Upper lobe of right lung (tissue), 1 donor: ENCODE measurements around the gene DDX51. TPM values are rescaled to one million over a fixed set of nuclear protein-coding genes. Genes with fewer than 3 reads are reported as not detected.
A peak's percentile ranks its signal among the peaks of the same experiment; 100 is the strongest.

Source experiments
- ATAC-seq: fragments of 200-7000 bp; cut with Tn5 transposase; one replicate; pipeline ENCODE4 v1.9.1; 2020; ENCODE audit warnings: mild to moderate bottlenecking, moderate library complexity
- DNase-seq: peaks from one replicate; pipeline ENCODE4 v3.0.0-alpha.2; 2020
- H3K27ac ChIP-seq: fragments of 200-600 bp; one replicate; pipeline ENCODE4 v1.8.0; 2022
- H3K27me3 ChIP-seq: fragments of 200-600 bp; one replicate; pipeline ENCODE4 v1.8.0; 2022; ENCODE audit warnings: mild to moderate bottlenecking
- H3K36me3 ChIP-seq: fragments of 200-600 bp; one replicate; pipeline ENCODE4 v1.8.0; 2022
- H3K4me1 ChIP-seq: fragments of 200-600 bp; one replicate; pipeline ENCODE4 v1.8.0; 2022
- H3K4me3 ChIP-seq: fragments of 200-600 bp; one replicate; pipeline ENCODE4 v1.8.0; 2022; ENCODE audit warnings: mild to moderate bottlenecking
- H3K9me3 ChIP-seq: fragments of 200-600 bp; one replicate; pipeline ENCODE4 v1.8.0; 2022
- intact Hi-C: fragments of 100-400 bp; cut with DNase I; formaldehyde crosslinking; loops from one replicate; pipeline ENCODE4 v1.11.0; 2022
- total RNA-seq: library from RNA; stranded (reverse); fragmentation: NEBNext Ultra II Directional; extraction: Animal tissue kit (Norgen Biotek cat#: 25700); gene quantifications from one replicate; pipeline ENCODE4 v1.2.1, GENCODE V29; 2021
- TF ChIP-seq, protein P1 (sequence below): fragments of 200-600 bp; IDR thresholded peaks from one replicate; pipeline ENCODE4 v1.8.0; 2022; ENCODE audit warnings: antibody characterized with exemption
- donor health status: DM: no; HTN: yes; CAD: no; lungs with severe emphysema.

Gene DDX51
- total RNA-seq, 1 donor from 2014 or later, result 16.2 TPM

DNA sequence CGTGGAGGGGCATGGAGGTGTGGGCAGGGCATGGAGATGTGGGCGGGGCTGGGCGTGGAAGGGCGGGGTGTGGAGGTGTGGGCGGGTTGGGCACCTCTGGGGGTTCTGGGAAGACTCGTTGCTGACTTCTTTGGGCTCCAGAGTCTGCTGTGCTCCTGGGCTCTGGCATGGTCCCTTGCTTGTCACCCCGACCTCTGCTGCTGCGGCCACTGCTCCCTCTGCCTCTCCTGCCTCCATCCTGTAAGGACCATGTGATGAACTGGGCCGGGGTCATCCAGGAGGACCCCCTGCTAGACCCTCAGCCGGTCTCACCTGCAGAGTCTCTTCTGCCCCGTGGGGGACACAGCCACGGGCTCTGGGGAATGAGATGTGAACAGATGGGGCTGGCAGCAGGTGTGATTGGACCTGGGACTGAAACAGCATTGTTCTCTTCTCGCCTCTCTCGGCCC, 15.5 kb upstream of the DDX51 start:
- intact Hi-C loops, result no loop called here
- H3K4me1 ChIP-seq, result peaks cover 13% of the 10 kb centered on the region
- no peaks in the 10 kb centered on the region for H3K9me3 ChIP-seq
- no peaks in the 10 kb centered on the region for H3K27me3 ChIP-seq
- no peak overlapping the region for H3K4me3 ChIP-seq
- no peaks in the 10 kb centered on the region for H3K36me3 ChIP-seq
- TF ChIP-seq, protein P1, sequence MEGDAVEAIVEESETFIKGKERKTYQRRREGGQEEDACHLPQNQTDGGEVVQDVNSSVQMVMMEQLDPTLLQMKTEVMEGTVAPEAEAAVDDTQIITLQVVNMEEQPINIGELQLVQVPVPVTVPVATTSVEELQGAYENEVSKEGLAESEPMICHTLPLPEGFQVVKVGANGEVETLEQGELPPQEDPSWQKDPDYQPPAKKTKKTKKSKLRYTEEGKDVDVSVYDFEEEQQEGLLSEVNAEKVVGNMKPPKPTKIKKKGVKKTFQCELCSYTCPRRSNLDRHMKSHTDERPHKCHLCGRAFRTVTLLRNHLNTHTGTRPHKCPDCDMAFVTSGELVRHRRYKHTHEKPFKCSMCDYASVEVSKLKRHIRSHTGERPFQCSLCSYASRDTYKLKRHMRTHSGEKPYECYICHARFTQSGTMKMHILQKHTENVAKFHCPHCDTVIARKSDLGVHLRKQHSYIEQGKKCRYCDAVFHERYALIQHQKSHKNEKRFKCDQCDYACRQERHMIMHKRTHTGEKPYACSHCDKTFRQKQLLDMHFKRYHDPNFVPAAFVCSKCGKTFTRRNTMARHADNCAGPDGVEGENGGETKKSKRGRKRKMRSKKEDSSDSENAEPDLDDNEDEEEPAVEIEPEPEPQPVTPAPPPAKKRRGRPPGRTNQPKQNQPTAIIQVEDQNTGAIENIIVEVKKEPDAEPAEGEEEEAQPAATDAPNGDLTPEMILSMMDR, result no peak
- ATAC-seq (no peak), DNase-seq (peak; percentile 57)
- H3K27ac ChIP-seq, result no peak overlapping the region

DNA sequence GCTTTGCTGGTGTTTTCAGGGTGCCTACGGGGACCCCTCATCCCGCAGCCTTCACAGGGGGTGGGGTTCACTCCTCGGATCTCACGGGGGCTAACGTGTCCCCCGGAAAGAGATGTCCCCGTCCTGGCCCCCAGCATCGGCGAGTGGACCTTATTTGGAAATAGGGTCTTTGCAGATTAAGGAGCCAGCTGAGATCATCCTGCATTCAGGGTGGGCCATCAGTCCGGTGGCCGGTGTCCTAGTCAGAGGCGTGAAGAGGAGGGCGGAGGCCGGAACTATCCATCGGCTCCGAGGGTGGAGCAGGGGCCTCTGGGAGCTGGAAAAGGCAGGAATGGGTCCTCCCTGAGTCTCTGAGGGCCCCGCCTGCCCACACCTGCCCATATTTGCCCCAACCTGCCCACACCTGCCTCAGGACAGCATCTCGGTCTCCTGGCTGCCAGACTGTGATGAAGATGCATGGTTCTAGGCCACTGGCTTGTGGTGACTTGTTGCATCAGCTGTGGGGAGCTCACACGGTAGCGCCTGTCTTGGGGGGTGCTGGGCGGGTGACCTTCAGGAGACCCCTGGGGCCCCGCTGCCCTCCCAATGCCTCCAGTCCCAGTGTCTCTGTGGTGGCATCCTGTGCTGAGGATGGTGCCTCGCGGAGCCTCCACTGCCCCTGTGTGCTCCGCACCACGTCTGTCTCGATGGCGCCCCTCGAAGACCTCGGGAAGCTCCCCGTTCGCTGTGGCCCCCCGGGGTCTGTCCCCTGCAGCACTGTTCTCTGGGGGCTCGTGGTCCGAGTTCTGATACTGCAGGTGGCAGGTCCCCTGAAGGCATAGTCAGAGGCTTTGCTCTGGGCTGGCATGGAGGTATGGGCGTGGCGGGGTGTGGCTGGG, 14.8 kb upstream of the DDX51 start:
- ATAC-seq (no peak), DNase-seq (no peak)
- TF ChIP-seq, protein P1, result no peak
- no peak overlapping the region for H3K4me3 ChIP-seq
- no peaks in the 10 kb centered on the region for H3K9me3 ChIP-seq
- no peak overlapping the region for H3K27ac ChIP-seq
- no peaks in the 10 kb centered on the region for H3K36me3 ChIP-seq
- H3K27me3 ChIP-seq, result no peaks in the 10 kb centered on the region
- intact Hi-C loops, result no loop called here
- H3K4me1 ChIP-seq, result peaks cover 18% of the 10 kb centered on the region

DNA sequence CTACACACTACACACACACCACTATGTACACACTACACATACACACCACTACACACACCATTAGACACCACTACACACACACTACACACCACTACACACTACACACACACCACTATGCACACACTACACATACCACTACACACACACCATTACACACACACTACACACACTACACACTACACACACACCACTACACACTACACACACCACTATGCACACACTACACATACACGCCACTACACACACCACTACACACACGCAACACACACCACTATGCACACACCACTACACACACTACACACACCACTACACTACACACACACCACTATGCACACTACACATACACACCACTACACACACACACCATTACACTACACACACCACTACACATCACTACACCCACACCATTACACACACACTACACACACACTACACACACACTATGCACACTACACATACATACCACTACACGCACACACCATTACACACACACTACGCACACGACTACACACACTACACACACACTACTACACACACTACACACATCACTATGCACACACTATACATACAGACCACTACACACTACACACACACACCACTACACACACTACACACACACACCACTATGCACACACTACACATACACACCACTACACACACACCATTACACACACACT, 13.8 kb upstream of the DDX51 start:
- no peak for ATAC-seq
- TF ChIP-seq, protein P1, result no peak
- Histone ChIP-seq H3K9me3 (no peaks in the 10 kb centered on the region), H3K27me3 (no peaks in the 10 kb centered on the region), H3K36me3 (no peaks in the 10 kb centered on the region), H3K4me1 (peaks cover 12% of the 10 kb centered on the region), H3K4me3 (no peak overlapping the region), H3K27ac (no peak overlapping the region)
- DNase-seq, result no peak
- intact Hi-C loops, result no loop called here

DNA sequence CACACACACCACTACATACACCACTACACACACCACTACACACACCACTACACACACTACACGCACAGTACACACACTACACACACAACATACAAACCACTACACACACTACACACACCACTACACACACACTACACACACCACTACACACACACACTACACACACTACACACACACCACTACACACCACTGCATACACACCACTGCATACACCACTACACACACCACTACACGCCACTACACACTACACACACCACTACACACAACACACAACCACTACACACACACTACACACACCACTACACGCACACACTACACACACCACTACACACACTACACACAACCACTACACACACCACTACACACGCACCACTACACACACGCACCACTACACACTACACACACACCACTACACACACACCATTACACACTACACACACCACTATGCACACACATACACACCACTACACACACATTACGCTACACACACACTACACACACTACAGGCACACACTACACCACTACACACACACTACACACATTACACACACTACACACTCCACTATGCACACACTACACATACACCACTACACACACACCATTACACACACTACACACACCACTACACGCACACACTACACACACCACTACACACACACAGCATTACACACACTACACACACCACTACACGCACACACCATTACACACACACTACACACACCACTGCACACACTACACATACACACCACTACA, 12.6 kb upstream of the DDX51 start:
- DNase-seq (no peak), ATAC-seq (no peak)
- H3K27ac ChIP-seq, result no peak overlapping the region
- H3K27me3 ChIP-seq, result no peaks in the 10 kb centered on the region
- peaks cover 5% of the 10 kb centered on the region for H3K4me1 ChIP-seq
- no peaks in the 10 kb centered on the region for H3K36me3 ChIP-seq
- intact Hi-C loops, result no loop called here
- H3K4me3 ChIP-seq, result no peak overlapping the region
- TF ChIP-seq, protein P1, result no peak
- no peaks in the 10 kb centered on the region for H3K9me3 ChIP-seq

DNA sequence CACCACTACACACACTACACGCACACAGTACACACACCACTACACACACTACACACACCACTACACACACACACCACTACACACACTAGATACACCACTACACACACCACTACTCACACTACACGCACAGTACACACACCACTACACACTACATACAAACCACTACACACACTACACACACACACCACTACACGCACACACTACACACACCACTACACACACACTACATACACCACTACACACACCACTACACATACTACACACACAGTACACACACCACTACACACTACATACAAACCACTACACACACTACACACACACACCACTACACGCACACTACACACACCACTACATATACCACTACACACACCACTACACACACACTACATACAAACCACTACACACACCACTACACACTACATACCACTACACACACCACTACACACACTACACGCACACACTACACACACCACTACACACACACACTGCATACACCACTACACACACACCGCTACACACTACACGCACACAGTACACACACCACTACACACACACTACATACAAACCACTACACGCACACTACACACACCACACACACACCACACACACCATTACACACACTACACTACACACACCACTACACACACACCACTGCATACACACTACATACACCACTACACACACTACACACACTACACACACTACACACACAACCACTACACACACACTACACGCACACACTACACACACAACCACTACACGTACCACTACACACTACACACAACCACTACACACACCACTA, 11.9 kb upstream of the DDX51 start:
- no peak for ATAC-seq
- H3K27ac ChIP-seq, result no peak overlapping the region
- peaks cover 6% of the 10 kb centered on the region for H3K36me3 ChIP-seq
- no peaks in the 10 kb centered on the region for H3K9me3 ChIP-seq
- H3K27me3 ChIP-seq, result no peaks in the 10 kb centered on the region
- peaks cover 5% of the 10 kb centered on the region for H3K4me1 ChIP-seq
- no peak for DNase-seq
- no peak overlapping the region for H3K4me3 ChIP-seq
- TF ChIP-seq, protein P1, result no peak
- intact Hi-C loops, result no loop called here
